Activated naive CD8-positive, alpha-beta T cell treated with anti-CD3 and anti-CD28 coated beads for 36 hours (primary cell): Measurements from ENCODE around the gene FTHL17. TPM values are rescaled to one million over a fixed set of nuclear protein-coding genes. Genes with fewer than 3 reads are reported as not detected.

Source experiments
- DNase-seq: peaks from one replicate; pipeline ENCODE4 v3.0.0; 2021
- H3K27ac Mint-ChIP-seq: one replicate; pipeline ENCODE4 v1.8.0; 2022; ENCODE audit warnings: mild to moderate bottlenecking, moderate library complexity, mixed read lengths
- H3K27me3 Mint-ChIP-seq: one replicate; pipeline ENCODE4 v1.8.0; 2022; ENCODE audit warnings: mild to moderate bottlenecking, mixed read lengths
- H3K36me3 Mint-ChIP-seq: one replicate; pipeline ENCODE4 v1.8.0; 2021; ENCODE audit warnings: mild to moderate bottlenecking, mixed read lengths
- H3K4me1 Mint-ChIP-seq: one replicate; pipeline ENCODE4 v1.8.0; 2021; ENCODE audit warnings: mixed read lengths
- H3K4me3 Mint-ChIP-seq: one replicate; pipeline ENCODE4 v1.8.0; 2022; ENCODE audit warnings: mild to moderate bottlenecking, moderate library complexity, mixed read lengths
- H3K9me3 Mint-ChIP-seq: one replicate; pipeline ENCODE4 v1.8.0; 2022; ENCODE audit warnings: mixed read lengths
- total RNA-seq, 2 experiments: library from RNA; stranded (reverse); gene quantifications; one replicate each; pipeline ENCODE4 v1.2.3, GENCODE V29; 2021

The FTHL17 gene
- not detected for total RNA-seq

DNA sequence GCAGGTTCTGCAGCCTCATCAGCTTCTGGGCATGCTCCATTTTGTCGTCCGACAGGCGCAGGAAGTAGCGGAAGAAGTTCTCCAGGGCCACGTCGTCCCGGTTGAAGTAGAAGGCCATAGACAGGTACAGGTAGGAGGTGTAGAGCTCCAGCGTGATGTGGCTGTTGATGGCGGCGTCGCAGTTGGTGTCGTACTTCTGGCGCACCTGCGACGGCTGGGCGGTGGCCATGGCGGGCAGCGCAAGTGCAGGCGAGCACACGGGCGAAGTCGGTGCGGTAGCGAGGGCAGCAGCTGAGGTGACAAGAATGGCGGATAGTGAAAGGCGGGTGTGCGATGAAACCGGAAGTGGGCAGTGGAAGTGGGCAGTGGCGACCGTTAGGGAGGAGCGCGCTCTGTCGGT is at the start of gene FTHL17:
TSS of gene FTHL17 (minus strand) at position 317 of the 400 bp plus-strand sequence. CDS start at position 229, 88 bp downstream.
- Mint-ChIP-seq H3K27me3 (peaks cover 7% of the 10 kb centered on the region), H3K4me1 (peaks cover 13% of the 10 kb centered on the region), H3K9me3 (peaks cover 6% of the 10 kb centered on the region), H3K27ac (no peak within 1 kb of the TSS), H3K36me3 (peaks cover 2% of the 10 kb centered on the region), H3K4me3 (no peak within 1 kb of the TSS)
- no peak for DNase-seq

DNA sequence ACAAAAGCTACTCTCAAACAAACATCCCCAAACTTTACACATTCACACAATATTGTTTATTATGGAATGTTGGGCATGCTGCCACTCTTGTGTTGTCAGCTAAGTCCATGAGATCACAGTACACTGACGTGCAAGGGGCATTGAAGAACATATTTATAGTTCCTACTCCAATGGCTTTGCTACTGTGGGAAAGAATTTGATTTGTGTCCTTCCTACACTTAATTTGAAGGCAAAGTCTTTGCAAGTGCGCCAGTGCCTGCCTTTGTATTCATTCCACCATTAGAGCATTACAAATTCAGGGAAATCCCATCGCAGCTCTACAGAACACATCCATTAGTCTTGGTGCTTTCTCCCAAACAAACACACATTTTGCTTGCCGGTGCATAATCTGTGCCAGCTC is 45.4 kb upstream of the FTHL17 start:
- DNase-seq = no peak
- H3K36me3 Mint-ChIP-seq = no peaks in the 10 kb centered on the region
- no peak overlapping the region for H3K27ac Mint-ChIP-seq
- H3K9me3 Mint-ChIP-seq = no peaks in the 10 kb centered on the region
- H3K4me3 Mint-ChIP-seq = no peak overlapping the region
- H3K27me3 Mint-ChIP-seq = peaks cover 13% of the 10 kb centered on the region
- H3K4me1 Mint-ChIP-seq = peaks cover 2% of the 10 kb centered on the region

DNA sequence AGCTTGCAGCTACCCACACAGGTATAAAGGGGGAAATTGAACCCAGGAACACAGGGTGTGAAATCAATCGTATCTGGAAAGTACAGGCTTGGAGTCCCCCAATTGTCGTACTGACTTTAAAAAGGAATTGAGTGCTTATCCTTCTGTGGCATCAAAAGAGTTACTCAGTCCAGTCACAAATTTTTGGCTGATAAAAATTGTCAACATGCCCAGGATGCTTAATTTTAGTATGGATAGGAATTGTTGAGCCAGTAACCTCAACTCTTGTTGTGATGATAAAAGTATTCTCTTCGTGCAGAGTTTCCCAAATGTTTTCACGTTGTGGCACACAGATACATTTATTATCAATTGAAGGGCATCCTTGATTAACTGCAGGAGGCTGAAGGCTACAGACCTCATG is 43.6 kb upstream of the FTHL17 start:
- no peaks in the 10 kb centered on the region for H3K36me3 Mint-ChIP-seq
- no peak for DNase-seq
- H3K27ac Mint-ChIP-seq = no peak overlapping the region
- H3K27me3 Mint-ChIP-seq = peaks cover 13% of the 10 kb centered on the region
- H3K4me3 Mint-ChIP-seq = no peak overlapping the region
- H3K9me3 Mint-ChIP-seq = no peaks in the 10 kb centered on the region
- H3K4me1 Mint-ChIP-seq = peaks cover 2% of the 10 kb centered on the region

DNA sequence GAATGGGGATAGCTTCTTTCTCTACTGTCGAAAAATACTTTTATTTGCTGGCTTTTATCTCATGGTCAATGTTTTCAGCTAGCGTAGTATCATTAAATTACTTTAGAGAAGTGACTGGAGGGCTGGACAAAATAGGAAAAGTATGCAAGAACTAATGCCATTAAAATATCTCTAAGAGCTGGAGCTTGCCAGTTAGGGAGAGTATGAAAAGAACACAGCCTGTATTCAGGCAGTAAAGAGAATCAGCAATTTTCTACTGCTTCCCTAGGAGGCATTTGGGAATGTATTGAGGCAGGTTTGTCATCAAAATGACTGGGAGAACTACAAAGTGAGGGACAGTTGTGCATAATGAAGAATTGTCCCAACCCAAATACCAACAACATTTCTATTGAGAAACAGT is 43.0 kb upstream of the FTHL17 start:
- peaks cover 2% of the 10 kb centered on the region for H3K4me1 Mint-ChIP-seq

DNA sequence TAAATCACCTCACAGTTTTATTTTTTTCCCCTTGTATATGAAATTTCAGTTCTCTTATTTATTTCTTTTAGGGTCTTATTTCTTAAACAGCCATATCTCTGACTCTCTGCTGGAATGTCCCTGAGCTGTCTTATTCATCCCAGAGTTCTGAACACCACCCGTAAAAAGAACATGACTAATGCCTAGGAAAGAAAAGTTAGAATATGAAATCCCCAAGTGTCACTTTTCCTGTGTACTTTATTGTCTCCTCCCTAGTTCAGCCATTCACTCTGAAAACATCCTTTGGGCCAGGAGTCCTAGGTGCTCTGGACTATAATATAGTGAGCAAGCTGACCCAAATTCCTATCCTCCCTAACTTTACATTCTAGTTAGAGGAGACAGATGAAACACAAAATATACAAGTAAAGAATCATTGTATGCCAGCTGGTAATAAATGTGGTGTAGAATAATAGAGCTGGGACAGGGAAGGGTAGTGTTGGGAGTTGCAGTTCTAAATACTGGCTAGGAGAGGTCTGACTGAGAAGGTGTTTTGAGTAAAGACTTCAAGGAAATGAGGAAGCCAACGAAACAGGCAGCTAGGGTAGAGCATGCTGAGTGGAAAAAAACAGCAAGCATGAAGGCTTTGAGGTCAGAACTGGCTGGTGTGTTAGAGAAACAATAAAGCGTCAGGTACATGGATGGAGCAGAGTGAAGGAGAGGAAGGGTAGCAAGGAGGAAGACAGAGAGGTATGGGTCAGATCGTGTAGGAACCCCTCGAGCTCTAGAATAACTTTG is 40.6 kb upstream of the FTHL17 start:
- Mint-ChIP-seq H3K4me1 (peaks cover 2% of the 10 kb centered on the region), H3K36me3 (no peaks in the 10 kb centered on the region), H3K27me3 (peaks cover 13% of the 10 kb centered on the region), H3K27ac (no peak overlapping the region), H3K9me3 (no peaks in the 10 kb centered on the region), H3K4me3 (no peak overlapping the region)
- DNase-seq = no peak

More for the DNA sequence above, 43.0 kb upstream of the FTHL17 start:
- Mint-ChIP-seq H3K9me3 (no peaks in the 10 kb centered on the region), H3K27ac (no peak overlapping the region), H3K36me3 (no peaks in the 10 kb centered on the region), H3K27me3 (peaks cover 13% of the 10 kb centered on the region), H3K4me3 (no peak overlapping the region)
- no peak for DNase-seq

DNA sequence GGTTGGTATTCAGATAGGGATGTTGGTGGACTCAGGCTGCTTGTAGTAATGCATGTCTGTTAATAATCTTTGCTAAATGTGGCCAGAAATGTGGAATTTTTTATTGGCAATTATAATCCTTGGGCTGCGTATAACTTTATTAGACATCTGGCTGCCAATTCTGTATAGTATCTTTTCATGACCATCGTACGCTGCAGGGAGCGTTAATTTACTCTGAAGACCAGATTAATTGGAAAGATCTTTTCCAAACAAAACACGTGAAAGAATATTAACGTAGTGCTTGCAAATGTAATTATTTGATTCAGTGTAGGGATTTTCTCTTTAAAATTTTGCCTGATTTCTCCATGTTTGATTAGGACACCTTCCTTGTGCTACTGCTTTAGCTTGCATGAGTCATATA is 38.8 kb upstream of the FTHL17 start:
- no peaks in the 10 kb centered on the region for H3K9me3 Mint-ChIP-seq
- no peaks in the 10 kb centered on the region for H3K36me3 Mint-ChIP-seq
- peaks cover 13% of the 10 kb centered on the region for H3K27me3 Mint-ChIP-seq
- no peak for DNase-seq
- H3K27ac Mint-ChIP-seq = no peak overlapping the region
- peaks cover 2% of the 10 kb centered on the region for H3K4me1 Mint-ChIP-seq
- H3K4me3 Mint-ChIP-seq = no peak overlapping the region

DNA sequence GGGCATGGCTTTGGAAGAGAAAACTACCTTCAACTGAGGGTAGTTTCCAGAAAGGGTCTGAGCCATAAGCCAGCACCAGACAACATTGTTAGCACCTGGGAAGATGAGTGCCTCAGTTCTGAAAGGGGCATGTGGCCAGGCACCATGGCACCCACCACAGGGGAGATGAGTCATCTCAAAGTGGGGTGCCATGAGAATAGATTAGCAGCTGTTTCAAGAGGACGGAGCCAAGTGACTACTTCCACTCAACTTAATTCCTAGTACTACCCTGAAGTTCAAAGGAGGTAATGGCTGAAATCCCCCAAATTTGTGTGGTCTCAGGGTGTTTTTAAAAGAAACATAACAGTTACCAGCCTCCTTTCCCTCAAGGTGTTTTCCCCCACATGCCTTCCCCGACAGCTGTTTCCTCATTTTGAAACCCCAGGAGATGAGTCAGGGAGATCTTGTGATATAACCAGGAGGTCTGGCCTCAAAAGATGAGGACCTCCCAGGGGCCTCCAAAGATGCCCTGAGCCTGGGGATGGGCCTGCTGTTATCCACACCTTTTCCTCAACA is 27.8 kb upstream of the FTHL17 start:
- peak overlapping the region; percentile 18 for H3K4me3 Mint-ChIP-seq
- peak; percentile 58 for DNase-seq
- peak overlapping the region; percentile 73 for H3K27ac Mint-ChIP-seq

DNA sequence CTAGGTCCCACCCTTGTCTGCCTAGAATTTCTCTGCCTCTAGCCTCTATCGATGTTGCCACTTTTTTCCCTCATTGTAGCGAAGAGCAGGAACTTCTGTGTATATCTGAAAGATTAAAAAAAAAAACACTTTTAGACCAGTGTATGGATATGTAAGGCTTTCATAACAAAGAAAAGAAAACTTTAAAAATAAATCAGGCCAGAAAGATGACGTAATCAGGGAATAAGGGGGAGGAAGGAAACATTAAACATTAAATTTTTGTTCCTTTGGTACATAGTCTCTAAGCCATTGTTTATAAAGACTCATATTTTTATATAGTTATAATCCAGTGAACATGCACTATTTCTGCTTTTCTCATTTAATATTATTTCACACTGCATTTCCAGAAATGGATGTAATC is 26.2 kb upstream of the FTHL17 start:
- Mint-ChIP-seq H3K4me3 (no peak overlapping the region), H3K4me1 (peaks cover 8% of the 10 kb centered on the region), H3K27ac (no peak overlapping the region), H3K36me3 (no peaks in the 10 kb centered on the region), H3K9me3 (no peaks in the 10 kb centered on the region), H3K27me3 (peaks cover 6% of the 10 kb centered on the region)
- DNase-seq = no peak

More for the DNA sequence above, 27.8 kb upstream of the FTHL17 start:
- Mint-ChIP-seq H3K9me3 (no peaks in the 10 kb centered on the region), H3K27me3 (peaks cover 5% of the 10 kb centered on the region), H3K4me1 (peaks cover 8% of the 10 kb centered on the region), H3K36me3 (no peaks in the 10 kb centered on the region)

DNA sequence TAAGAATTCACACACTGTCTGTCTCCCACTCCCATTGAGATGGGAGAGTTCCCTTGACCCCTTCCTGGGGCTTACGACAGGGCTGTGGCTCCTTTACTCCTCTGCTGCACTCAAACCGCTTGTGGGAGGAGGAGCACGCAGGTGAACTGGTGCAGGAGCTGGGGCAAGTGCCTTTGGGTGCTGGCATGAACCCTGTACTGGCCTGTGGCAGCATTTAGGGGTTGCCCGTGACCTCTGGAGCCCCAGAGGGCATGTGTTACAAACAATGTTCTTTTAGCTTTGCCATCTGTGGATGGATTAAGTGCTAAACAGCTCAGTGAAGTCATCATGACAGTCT is 21.8 kb upstream of the FTHL17 start:
- H3K4me1 Mint-ChIP-seq = no peaks in the 10 kb centered on the region

DNA sequence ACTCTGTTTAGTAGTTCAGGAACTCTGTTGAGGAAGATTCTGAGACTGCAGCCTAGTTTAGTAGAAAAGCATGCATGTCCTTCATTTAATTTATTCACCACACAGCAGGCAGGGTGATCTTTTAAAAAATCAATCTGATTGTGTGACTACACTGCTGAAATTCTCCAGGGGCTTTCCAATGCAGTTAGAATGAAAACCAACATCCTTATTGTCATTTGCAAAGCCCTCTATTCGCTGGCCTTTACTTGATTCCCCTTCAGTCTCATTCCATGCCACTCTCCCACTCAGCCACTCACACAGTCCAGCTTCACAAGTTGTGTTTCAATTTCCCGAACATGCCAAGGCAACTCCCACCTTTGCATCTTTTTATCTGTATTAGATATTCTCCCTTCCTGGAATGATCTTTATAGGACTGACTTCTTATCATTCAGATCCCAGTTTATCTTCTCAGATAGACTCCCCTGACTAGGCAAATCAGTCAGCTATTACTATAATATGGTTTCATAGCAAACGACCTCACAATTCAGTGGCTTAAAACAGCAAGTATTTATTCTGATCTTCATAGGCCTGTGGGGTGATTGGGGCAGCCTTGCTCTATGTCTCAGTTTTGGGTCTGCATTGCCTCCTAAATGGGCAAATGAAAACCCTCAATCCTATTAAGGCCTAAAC is 21.3 kb upstream of the FTHL17 start:
- Mint-ChIP-seq H3K27me3 (peaks cover 6% of the 10 kb centered on the region), H3K4me3 (no peak overlapping the region), H3K27ac (no peak overlapping the region), H3K4me1 (no peaks in the 10 kb centered on the region), H3K9me3 (no peaks in the 10 kb centered on the region), H3K36me3 (no peaks in the 10 kb centered on the region)
- no peak for DNase-seq

More for the DNA sequence above, 21.8 kb upstream of the FTHL17 start:
- Mint-ChIP-seq H3K9me3 (no peaks in the 10 kb centered on the region), H3K27ac (no peak overlapping the region), H3K36me3 (no peaks in the 10 kb centered on the region), H3K4me3 (no peak overlapping the region), H3K27me3 (peaks cover 6% of the 10 kb centered on the region)
- no peak for DNase-seq

DNA sequence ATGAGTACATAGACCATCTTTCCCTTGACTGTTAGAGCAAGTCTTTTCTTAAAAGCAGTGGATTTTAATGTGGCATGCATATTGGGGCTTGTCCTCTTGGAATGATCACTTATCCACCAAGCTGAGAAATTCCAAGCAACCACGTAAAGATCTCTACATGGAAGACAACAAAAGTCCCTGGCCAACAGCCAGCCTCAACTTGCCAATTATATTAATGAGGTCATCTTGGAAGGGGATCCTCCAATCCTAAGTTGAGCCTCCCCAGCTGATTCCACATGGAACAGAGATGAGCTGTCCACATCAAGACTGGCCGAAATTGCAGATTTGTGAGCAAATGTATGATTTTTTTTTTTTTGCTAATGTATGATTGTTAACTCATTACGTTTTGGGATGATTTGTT is 20.6 kb upstream of the FTHL17 start:
- H3K27me3 Mint-ChIP-seq = peaks cover 6% of the 10 kb centered on the region
- H3K27ac Mint-ChIP-seq = no peak overlapping the region
- H3K9me3 Mint-ChIP-seq = no peaks in the 10 kb centered on the region
- H3K4me1 Mint-ChIP-seq = no peaks in the 10 kb centered on the region
- no peaks in the 10 kb centered on the region for H3K36me3 Mint-ChIP-seq
- DNase-seq = no peak
- H3K4me3 Mint-ChIP-seq = no peak overlapping the region

DNA sequence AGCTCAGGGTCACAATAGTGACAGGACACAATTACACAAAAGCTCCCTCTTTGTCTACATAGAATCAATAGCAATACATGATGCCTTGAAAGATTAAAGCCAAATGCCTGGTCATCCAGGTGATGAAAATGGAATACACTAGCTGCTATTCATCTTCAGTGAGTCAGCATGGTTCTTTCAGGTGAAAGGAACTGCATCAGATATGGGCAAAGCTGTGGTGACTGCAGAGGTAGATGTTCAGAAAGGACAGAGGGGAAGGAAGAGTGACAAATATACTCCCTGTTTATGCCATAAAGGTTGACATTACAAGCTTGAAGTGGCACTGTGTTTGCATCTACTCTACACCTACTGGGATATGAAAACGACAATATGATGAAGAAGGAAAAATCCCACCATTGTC is 20.0 kb upstream of the FTHL17 start:
- H3K9me3 Mint-ChIP-seq = no peaks in the 10 kb centered on the region
- no peaks in the 10 kb centered on the region for H3K36me3 Mint-ChIP-seq
- H3K4me3 Mint-ChIP-seq = no peak overlapping the region

DNA sequence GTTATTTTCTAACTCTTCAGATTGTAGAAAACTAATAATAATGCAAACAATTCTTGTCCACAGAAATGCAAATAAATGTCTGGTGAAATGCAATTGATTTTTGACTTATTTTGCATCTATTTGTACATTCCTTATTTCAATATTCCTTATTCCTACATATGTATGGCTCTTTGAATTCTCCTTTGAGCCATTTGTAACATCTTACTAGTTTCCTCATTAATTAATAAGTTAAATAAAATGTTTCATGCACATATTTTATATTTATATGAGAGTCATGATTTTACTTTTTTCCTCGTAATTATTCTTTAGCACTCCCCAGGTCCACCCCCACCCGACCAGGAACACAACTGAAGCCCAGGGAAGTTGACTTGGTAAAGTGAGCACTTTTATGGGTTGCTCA is 2.7 kb upstream of the FTHL17 start:
- no peak overlapping the region for H3K4me3 Mint-ChIP-seq
- H3K4me1 Mint-ChIP-seq = peaks cover 9% of the 10 kb centered on the region
- H3K27ac Mint-ChIP-seq = no peak overlapping the region
- peaks cover 6% of the 10 kb centered on the region for H3K9me3 Mint-ChIP-seq
- H3K36me3 Mint-ChIP-seq = peaks cover 2% of the 10 kb centered on the region
- peaks cover 3% of the 10 kb centered on the region for H3K27me3 Mint-ChIP-seq
- no peak for DNase-seq

More for the DNA sequence above, 20.0 kb upstream of the FTHL17 start:
- H3K27me3 Mint-ChIP-seq = peaks cover 8% of the 10 kb centered on the region
- no peaks in the 10 kb centered on the region for H3K4me1 Mint-ChIP-seq
- H3K27ac Mint-ChIP-seq = no peak overlapping the region
- DNase-seq = no peak

DNA sequence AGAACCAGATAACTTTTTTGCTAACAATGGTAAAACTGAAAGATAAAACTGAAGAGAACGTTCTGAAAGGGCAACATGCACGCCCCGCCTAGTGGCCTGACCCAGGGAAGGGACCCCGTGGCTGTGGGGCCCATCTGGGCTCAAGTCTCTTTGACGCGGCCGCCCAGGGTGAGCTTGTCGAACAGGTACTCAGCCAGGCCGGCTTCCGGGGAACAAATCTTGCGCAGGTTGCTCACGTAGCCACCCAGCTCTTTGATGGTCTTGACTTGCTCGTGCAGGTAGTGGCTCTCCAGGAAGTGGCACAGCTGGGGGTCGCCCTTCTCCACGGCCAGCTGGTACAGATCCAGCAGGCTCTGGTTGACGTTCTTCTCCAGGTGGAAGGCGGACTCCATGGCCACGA is 579 bp downstream of the FTHL17 start:
- Mint-ChIP-seq H3K27me3 (peaks cover 7% of the 10 kb centered on the region), H3K4me1 (peaks cover 13% of the 10 kb centered on the region), H3K4me3 (no peak overlapping the region), H3K36me3 (peaks cover 2% of the 10 kb centered on the region), H3K9me3 (peaks cover 7% of the 10 kb centered on the region), H3K27ac (no peak overlapping the region)
- no peak for DNase-seq

DNA sequence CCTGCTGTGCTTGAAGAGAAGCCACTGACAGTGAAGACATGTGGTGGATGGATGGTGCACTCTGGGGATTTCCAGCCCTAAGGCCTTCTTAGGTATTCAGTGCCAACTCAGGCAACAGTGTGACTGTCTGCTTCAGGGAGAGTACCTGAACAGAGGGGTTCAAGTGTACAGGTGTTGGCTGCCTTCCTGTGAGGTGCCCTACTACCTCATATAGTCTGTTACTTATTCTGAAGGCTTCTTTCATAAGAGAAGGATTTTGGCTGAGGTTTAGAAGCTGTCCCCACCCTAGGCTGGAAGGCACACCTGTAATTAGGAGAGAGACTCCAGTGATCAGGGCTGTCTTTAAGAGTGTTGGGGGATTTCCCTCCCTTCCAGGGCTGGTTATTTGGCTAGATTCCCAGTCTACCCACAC is 1.8 kb downstream of the FTHL17 start:
- peaks cover 7% of the 10 kb centered on the region for H3K9me3 Mint-ChIP-seq
- H3K27ac Mint-ChIP-seq = no peak overlapping the region
- peak; percentile 6 for DNase-seq
- peaks cover 6% of the 10 kb centered on the region for H3K27me3 Mint-ChIP-seq
- peaks cover 13% of the 10 kb centered on the region for H3K4me1 Mint-ChIP-seq
- H3K36me3 Mint-ChIP-seq = peaks cover 2% of the 10 kb centered on the region
- H3K4me3 Mint-ChIP-seq = no peak overlapping the region
